Measurements from ENCODE around the gene CBARP.

Gene CBARP

GRCh38 chr19:1226522-1227303, 11.1 kb downstream of the CBARP start (continued):
- TF ChIP-seq ZNF513 (tag by site-specific recombination; IDR thresholded peaks at IDR 0.05) (no peak), ZBTB48 (tag by site-specific recombination; IDR thresholded peaks at IDR 0.05) (no peak), SETDB1 (IDR thresholded peaks at IDR 0.05; ENCODE audit: insufficient read length, low read length) (no peak), ZIC2 (tag by site-specific recombination; IDR thresholded peaks at IDR 0.05) (no peak), OSR2 (tag by site-specific recombination; IDR thresholded peaks at IDR 0.05) (no peak), ZNF791 (tag by site-specific recombination; IDR thresholded peaks at IDR 0.05) (no peak), ZNF274 (IDR thresholded peaks at IDR 0.05; ENCODE audit: low read length) (no peak), ZNF274 (tag by site-specific recombination; IDR thresholded peaks at IDR 0.05; ENCODE audit: borderline replicate concordance) (no peak), KLF1 (tag by site-specific recombination; IDR thresholded peaks at IDR 0.05) (peak; percentile 65), ZNF23 (tag by site-specific recombination; IDR thresholded peaks at IDR 0.05; ENCODE audit: borderline replicate concordance) (no peak), ZNF211 (tag by site-specific recombination; IDR thresholded peaks at IDR 0.05; ENCODE audit: low read depth) (no peak), ZNF529 (tag by site-specific recombination; IDR thresholded peaks at IDR 0.05; ENCODE audit: insufficient replicate concordance) (no peak), ZNF292 (tag by site-specific recombination; IDR thresholded peaks at IDR 0.05; ENCODE audit: borderline replicate concordance, low read depth) (no peak), ZSCAN23 (tag by site-specific recombination; IDR thresholded peaks at IDR 0.05) (no peak), ZBTB8A (tag by site-specific recombination; IDR thresholded peaks at IDR 0.05) (no peak), ZNF610 (tag by site-specific recombination; IDR thresholded peaks at IDR 0.05; ENCODE audit: borderline replicate concordance) (no peak), KLF10 (tag by site-specific recombination; IDR thresholded peaks at IDR 0.05) (no peak), ZNF626 (tag by site-specific recombination; IDR thresholded peaks at IDR 0.05) (no peak), SCRT1 (tag by site-specific recombination; IDR thresholded peaks at IDR 0.05; ENCODE audit: borderline replicate concordance) (no peak), ZNF221 (tag by site-specific recombination; IDR thresholded peaks at IDR 0.05; ENCODE audit: borderline replicate concordance) (no peak), INSM2 (tag by site-specific recombination; IDR thresholded peaks at IDR 0.05) (no peak), ZNF133 (tag by site-specific recombination; IDR thresholded peaks at IDR 0.05) (no peak), ZNF585B (tag by site-specific recombination; IDR thresholded peaks at IDR 0.05) (no peak), ZNF830 (tag by site-specific recombination; IDR thresholded peaks at IDR 0.05; ENCODE audit: low read depth) (no peak), ZNF302 (tag by site-specific recombination; IDR thresholded peaks at IDR 0.05; ENCODE audit: low read depth) (no peak), ZBTB44 (tag by site-specific recombination; IDR thresholded peaks at IDR 0.05) (no peak), ZNF600 (tag by site-specific recombination; IDR thresholded peaks at IDR 0.05) (0 out of 2 replicates have a peak, but pooled peaks have one; percentile 21)
- TF ChIP-seq, protein P1, sequence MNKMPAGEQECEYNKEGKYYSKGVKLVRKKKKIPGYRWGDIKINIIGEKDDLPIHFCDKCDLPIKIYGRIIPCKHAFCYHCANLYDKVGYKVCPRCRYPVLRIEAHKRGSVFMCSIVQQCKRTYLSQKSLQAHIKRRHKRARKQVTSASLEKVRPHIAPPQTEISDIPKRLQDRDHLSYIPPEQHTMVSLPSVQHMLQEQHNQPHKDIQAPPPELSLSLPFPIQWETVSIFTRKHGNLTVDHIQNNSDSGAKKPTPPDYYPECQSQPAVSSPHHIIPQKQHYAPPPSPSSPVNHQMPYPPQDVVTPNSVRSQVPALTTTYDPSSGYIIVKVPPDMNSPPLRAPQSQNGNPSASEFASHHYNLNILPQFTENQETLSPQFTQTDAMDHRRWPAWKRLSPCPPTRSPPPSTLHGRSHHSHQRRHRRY (tag by site-specific recombination; IDR thresholded peaks at IDR 0.05) = no peak
- TF ChIP-seq, protein P2, sequence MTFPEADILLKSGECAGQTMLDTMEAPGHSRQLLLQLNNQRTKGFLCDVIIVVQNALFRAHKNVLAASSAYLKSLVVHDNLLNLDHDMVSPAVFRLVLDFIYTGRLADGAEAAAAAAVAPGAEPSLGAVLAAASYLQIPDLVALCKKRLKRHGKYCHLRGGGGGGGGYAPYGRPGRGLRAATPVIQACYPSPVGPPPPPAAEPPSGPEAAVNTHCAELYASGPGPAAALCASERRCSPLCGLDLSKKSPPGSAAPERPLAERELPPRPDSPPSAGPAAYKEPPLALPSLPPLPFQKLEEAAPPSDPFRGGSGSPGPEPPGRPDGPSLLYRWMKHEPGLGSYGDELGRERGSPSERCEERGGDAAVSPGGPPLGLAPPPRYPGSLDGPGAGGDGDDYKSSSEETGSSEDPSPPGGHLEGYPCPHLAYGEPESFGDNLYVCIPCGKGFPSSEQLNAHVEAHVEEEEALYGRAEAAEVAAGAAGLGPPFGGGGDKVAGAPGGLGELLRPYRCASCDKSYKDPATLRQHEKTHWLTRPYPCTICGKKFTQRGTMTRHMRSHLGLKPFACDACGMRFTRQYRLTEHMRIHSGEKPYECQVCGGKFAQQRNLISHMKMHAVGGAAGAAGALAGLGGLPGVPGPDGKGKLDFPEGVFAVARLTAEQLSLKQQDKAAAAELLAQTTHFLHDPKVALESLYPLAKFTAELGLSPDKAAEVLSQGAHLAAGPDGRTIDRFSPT (tag by site-specific recombination; IDR thresholded peaks at IDR 0.05) = peak; percentile 64; the same call in 1 of the 2 replicates
- TF ChIP-seq, protein P3, sequence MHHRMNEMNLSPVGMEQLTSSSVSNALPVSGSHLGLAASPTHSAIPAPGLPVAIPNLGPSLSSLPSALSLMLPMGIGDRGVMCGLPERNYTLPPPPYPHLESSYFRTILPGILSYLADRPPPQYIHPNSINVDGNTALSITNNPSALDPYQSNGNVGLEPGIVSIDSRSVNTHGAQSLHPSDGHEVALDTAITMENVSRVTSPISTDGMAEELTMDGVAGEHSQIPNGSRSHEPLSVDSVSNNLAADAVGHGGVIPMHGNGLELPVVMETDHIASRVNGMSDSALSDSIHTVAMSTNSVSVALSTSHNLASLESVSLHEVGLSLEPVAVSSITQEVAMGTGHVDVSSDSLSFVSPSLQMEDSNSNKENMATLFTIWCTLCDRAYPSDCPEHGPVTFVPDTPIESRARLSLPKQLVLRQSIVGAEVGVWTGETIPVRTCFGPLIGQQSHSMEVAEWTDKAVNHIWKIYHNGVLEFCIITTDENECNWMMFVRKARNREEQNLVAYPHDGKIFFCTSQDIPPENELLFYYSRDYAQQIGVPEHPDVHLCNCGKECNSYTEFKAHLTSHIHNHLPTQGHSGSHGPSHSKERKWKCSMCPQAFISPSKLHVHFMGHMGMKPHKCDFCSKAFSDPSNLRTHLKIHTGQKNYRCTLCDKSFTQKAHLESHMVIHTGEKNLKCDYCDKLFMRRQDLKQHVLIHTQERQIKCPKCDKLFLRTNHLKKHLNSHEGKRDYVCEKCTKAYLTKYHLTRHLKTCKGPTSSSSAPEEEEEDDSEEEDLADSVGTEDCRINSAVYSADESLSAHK (tag by site-specific recombination; IDR thresholded peaks at IDR 0.05) = no peak

Measured in HEK293 (cell line).